Caco-2 (cell line): ENCODE data around the gene CCDC197. TPM values are rescaled to one million over a fixed set of nuclear protein-coding genes. Genes with fewer than 3 reads are reported as not detected.

Experiments
- BruUV-seq: library from RNA; stranded (reverse); fragments of 400-500 nt; replicated peaks from 2 replicates; lab custom pipeline; 2021; lab: Mats Ljungman, UMichigan
- CTCF ChIA-PET: fragments of 300-600 bp; sonication (Branson Sonifier 250); formaldehyde crosslinking; loops from one replicate; lab custom pipeline; 2022; ENCODE audit warnings: antibody characterized with exemption; lab: Charles Lee
- POLR2A ChIA-PET: fragments of 300-600 bp; sonication (Branson Sonifier 250); formaldehyde crosslinking; loops from one replicate; lab custom pipeline; 2022; ENCODE audit warnings: antibody characterized with exemption; lab: Charles Lee
- DNase-seq, 2 experiments: peaks; one replicate each; pipeline versions ENCODE4 v3.0.0 to v3.0.0-alpha.2; 2020 to 2022
- H3K27me3 ChIP-seq: replicated peaks from 2 replicates; pipeline ENCODE4 v1.6.0; 2011; ENCODE audit warnings: low read length; ENCODE audit not compliant: control insufficient read depth, insufficient read depth
- H3K36me3 ChIP-seq: 2 replicates; pipeline ENCODE4 v1.5.1; 2011; ENCODE audit warnings: low read length; ENCODE audit not compliant: control insufficient read depth, insufficient read depth
- H3K4me1 ChIP-seq: fragments of 250-450 bp; sonication (Bioruptor Pico); 2 replicates; pipeline ENCODE4 v1.5.1; 2020; ENCODE audit warnings: mild to moderate bottlenecking
- H3K4me3 ChIP-seq: 2 replicates; pipeline ENCODE4 v1.5.1; 2011; ENCODE audit warnings: low read depth, mild to moderate bottlenecking, control low read depth, low read length
- H3K9me3 ChIP-seq: fragments of 250-450 bp; sonication (Bioruptor Pico); 2 replicates; pipeline ENCODE4 v1.5.1; 2020; ENCODE audit warnings: mild to moderate bottlenecking, moderate library complexity
- H3K27ac Mint-ChIP-seq: one replicate; pipeline ENCODE4 v1.8.0; 2022; ENCODE audit warnings: mixed read lengths; ENCODE audit not compliant: unreplicated experiment
- H3K27me3 Mint-ChIP-seq: one replicate; pipeline ENCODE4 v1.8.0; 2022; ENCODE audit warnings: mixed read lengths; ENCODE audit not compliant: insufficient read depth, unreplicated experiment
- H3K36me3 Mint-ChIP-seq: one replicate; pipeline ENCODE4 v1.8.0; 2022; ENCODE audit warnings: mild to moderate bottlenecking, mixed read lengths; ENCODE audit not compliant: insufficient read depth, unreplicated experiment
- H3K4me1 Mint-ChIP-seq: one replicate; pipeline ENCODE4 v1.8.0; 2022; ENCODE audit warnings: low read depth, mixed read lengths; ENCODE audit not compliant: unreplicated experiment
- H3K4me3 Mint-ChIP-seq: one replicate; pipeline ENCODE4 v1.8.0; 2022; ENCODE audit warnings: mild to moderate bottlenecking, moderate library complexity, mixed read lengths; ENCODE audit not compliant: unreplicated experiment
- H3K9me3 Mint-ChIP-seq: one replicate; pipeline ENCODE4 v1.8.0; 2022; ENCODE audit warnings: mixed read lengths; ENCODE audit not compliant: unreplicated experiment
- CTCF ChIP-seq, 2 experiments: fragments of 200-600 bp in 1 of 2; IDR thresholded peaks; 1 replicate in 1 of 2; 2 replicates in 1 of 2; pipeline versions ENCODE4 v1.5.1 to v1.8.0; 2011 to 2022; ENCODE audit warnings: antibody characterized with exemption in 1 of 2, control low read depth in 1 of 2, inconsistent platforms in 1 of 2, low read depth in 1 of 2, low read length in 1 of 2, mild to moderate bottlenecking in 1 of 2, moderate library complexity in 1 of 2; ENCODE audit not compliant: insufficient read depth in 1 of 2, severe bottlenecking in 1 of 2, unreplicated experiment in 1 of 2
- intact Hi-C: fragments of 100-400 bp; cut with micrococcal nuclease; formaldehyde crosslinking; loops from one replicate; pipeline ENCODE4 v1.10.0; 2022; ENCODE audit not compliant: unreplicated experiment
- total RNA-seq: library from RNA; stranded (reverse); gene quantifications from 2 replicates; pipeline ENCODE4 v1.2.3, GENCODE V29; 2022

CCDC197 gene
- total RNA-seq, 1 experiment from 2014 or later = not detected

- peak overlapping the region; percentile 60 for H3K27ac Mint-ChIP-seq
Measured at GRCh38 chr14:94040796-94041195, 43.7 kb downstream of the CCDC197 start.

DNA sequence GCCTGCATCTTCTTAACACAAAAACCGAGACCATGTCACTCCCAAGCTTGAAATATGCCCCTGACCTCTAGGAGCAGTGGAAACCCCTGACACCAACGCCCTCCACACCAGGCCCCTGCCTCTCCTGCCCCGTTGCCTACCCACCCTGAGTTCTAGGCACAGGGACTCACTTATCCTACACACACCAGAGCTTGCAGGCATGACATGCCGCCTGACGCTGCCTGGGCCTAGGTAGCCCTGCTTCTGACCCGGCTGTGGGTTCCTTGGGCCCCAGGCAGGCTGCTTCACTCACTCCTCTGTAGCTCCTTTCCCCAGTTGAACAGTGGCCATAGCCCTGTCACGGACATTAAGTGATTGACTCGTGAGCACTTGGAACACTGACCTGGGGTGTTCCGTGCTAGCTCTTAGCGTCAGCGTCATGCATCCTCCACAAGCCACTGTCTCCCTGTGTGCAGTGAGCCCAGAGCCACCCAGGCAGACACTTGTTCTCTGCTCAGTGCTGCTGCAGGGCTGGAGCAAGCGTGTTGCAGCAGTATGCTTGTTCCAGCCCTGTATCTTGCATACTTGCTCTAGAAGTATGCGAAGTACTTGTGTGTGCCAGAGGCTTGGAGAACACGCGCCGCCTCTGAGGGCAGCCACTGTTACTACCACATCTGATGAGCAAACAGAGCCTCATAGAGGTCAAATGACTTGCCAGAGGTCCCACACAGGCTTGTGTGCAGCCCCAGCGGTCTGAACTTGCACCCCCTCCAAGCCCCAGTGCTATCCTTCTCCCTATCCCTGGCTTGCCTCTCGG, 44.6 kb downstream of the CCDC197 start:
- H3K4me1 ChIP-seq = no peaks in the 10 kb centered on the region
- POLR2A ChIA-PET = no interaction called here
- H3K36me3 ChIP-seq = no peaks in the 10 kb centered on the region
- H3K27ac Mint-ChIP-seq = no peak overlapping the region
- no peaks in the 10 kb centered on the region for H3K9me3 ChIP-seq
- no peaks in the 10 kb centered on the region for H3K27me3 Mint-ChIP-seq
- no peak for TF ChIP-seq CTCF (IDR thresholded peaks at IDR 0.05; ENCODE audit: insufficient read depth in 1 of 2, low read depth in 1 of 2, low read length in 1 of 2, severe bottlenecking in 1 of 2, unreplicated experiment in 1 of 2)
- H3K4me3 ChIP-seq = no peak overlapping the region
- H3K4me3 Mint-ChIP-seq = no peak overlapping the region
- BruUV-seq = no TSS peak
- peaks cover 2% of the 10 kb centered on the region for H3K4me1 Mint-ChIP-seq
- DNase-seq = no peak
- intact Hi-C loops = no loop called here
- H3K36me3 Mint-ChIP-seq = peaks cover 23% of the 10 kb centered on the region
- H3K9me3 Mint-ChIP-seq = no peaks in the 10 kb centered on the region
- CTCF ChIA-PET = no interaction called here
- no peaks in the 10 kb centered on the region for H3K27me3 ChIP-seq

More at GRCh38 chr14:94040796-94041195, 43.7 kb downstream of the CCDC197 start:
- no peaks in the 10 kb centered on the region for H3K9me3 Mint-ChIP-seq
- Histone ChIP-seq H3K4me3 (no peak overlapping the region), H3K36me3 (no peaks in the 10 kb centered on the region), H3K9me3 (no peaks in the 10 kb centered on the region), H3K4me1 (no peaks in the 10 kb centered on the region), H3K27me3 (no peaks in the 10 kb centered on the region)
- intact Hi-C loops = no loop called here
- H3K36me3 Mint-ChIP-seq = peaks cover 22% of the 10 kb centered on the region
- ChIA-PET POLR2A (no interaction called here), CTCF (no interaction called here)
- TF ChIP-seq CTCF (IDR thresholded peaks at IDR 0.05; ENCODE audit: insufficient read depth in 1 of 2, low read depth in 1 of 2, low read length in 1 of 2, severe bottlenecking in 1 of 2, unreplicated experiment in 1 of 2) = no peak
- no TSS peak for BruUV-seq
- no peaks in the 10 kb centered on the region for H3K27me3 Mint-ChIP-seq
- no peak for DNase-seq
- peaks cover 4% of the 10 kb centered on the region for H3K4me1 Mint-ChIP-seq
- no peak overlapping the region for H3K4me3 Mint-ChIP-seq

GRCh38 chr14:94042433-94043091, 45.5 kb downstream of the CCDC197 start:
- Mint-ChIP-seq H3K4me1 (no peaks in the 10 kb centered on the region), H3K36me3 (peaks cover 21% of the 10 kb centered on the region), H3K9me3 (no peaks in the 10 kb centered on the region), H3K27ac (no peak overlapping the region), H3K27me3 (no peaks in the 10 kb centered on the region), H3K4me3 (no peak overlapping the region)
- Histone ChIP-seq H3K9me3 (no peaks in the 10 kb centered on the region), H3K27me3 (no peaks in the 10 kb centered on the region), H3K4me1 (no peaks in the 10 kb centered on the region), H3K4me3 (no peak overlapping the region), H3K36me3 (no peaks in the 10 kb centered on the region)
- intact Hi-C loops = no loop called here
- ChIA-PET POLR2A (no interaction called here), CTCF (no interaction called here)
- no peak for DNase-seq
- no peak for TF ChIP-seq CTCF (IDR thresholded peaks at IDR 0.05; ENCODE audit: insufficient read depth in 1 of 2, low read depth in 1 of 2, low read length in 1 of 2, severe bottlenecking in 1 of 2, unreplicated experiment in 1 of 2)
- BruUV-seq = no TSS peak
